K562 (cell line): Measurements from ENCODE around the gene UHMK1. TPM values are rescaled to one million over a fixed set of nuclear protein-coding genes. Genes with fewer than 3 reads are reported as not detected.

Experiments
- CBX8 ChIP-seq: fragments of 200-600 bp; sonication (generic); IDR thresholded peaks from 2 replicates; pipeline ENCODE4 v1.6.1; 2012; ENCODE audit warnings: borderline replicate concordance, mixed run types, low read depth, mild to moderate bottlenecking, moderate library complexity, mixed read lengths, low read length, control low read depth, inconsistent platforms; ENCODE audit not compliant: poor library complexity, severe bottlenecking; ENCODE audit errors: extremely low read depth
- CHD1 ChIP-seq: fragments of 200-600 bp; sonication (generic); IDR thresholded peaks from one replicate; pipeline ENCODE4 v1.6.1; 2012; ENCODE audit warnings: mild to moderate bottlenecking, moderate library complexity, low read length, inconsistent platforms
- COPS2 ChIP-seq: fragments of 450-650 bp; conservative IDR thresholded peaks from 2 replicates; pipeline ENCODE4 v1.6.1; 2016; ENCODE audit warnings: mild to moderate bottlenecking, moderate library complexity
- DPF2 ChIP-seq: fragments of 450-650 bp; IDR thresholded peaks from 2 replicates; pipeline ENCODE4 v1.6.1; 2016
- ELF1 ChIP-seq: fragments of 200-800 bp; sonication (Bioruptor generic); IDR thresholded peaks from 2 replicates; pipeline ENCODE4 v1.6.1; 2016; ENCODE audit warnings: missing genetic modification characterization, missing compliant biosample characterization
- ETS1 ChIP-seq: conservative IDR thresholded peaks from 2 replicates; pipeline ENCODE4 v1.6.1; 2011; ENCODE audit warnings: low read depth, mild to moderate bottlenecking, low read length; ENCODE audit not compliant: control insufficient read depth
- HDAC2 ChIP-seq: fragments of 450-650 bp; IDR thresholded peaks from 2 replicates; pipeline ENCODE4 v1.6.1; 2016; ENCODE audit warnings: mild to moderate bottlenecking
- KLF10 ChIP-seq: fragments of 250-450 bp; sonication (Bioruptor Pico); IDR thresholded peaks from 2 replicates; pipeline ENCODE4 v1.6.1; 2021; ENCODE audit warnings: matching md5 sums
- NR0B1 ChIP-seq: fragments of 450-650 bp; IDR thresholded peaks from one replicate; pipeline ENCODE4 v1.6.1; 2018; ENCODE audit warnings: mild to moderate bottlenecking, moderate library complexity; ENCODE audit not compliant: partially characterized antibody
- POLR3G ChIP-seq: IDR thresholded peaks from 2 replicates; pipeline ENCODE4 v1.6.1; 2011; ENCODE audit not compliant: insufficient read length, insufficient replicate concordance; ENCODE audit errors: extremely low read depth
- RBM15 ChIP-seq: fragments of 200-400 bp; formaldehyde crosslinking; IDR thresholded peaks from 2 replicates; pipeline ENCODE4 v1.6.1; 2018; ENCODE audit warnings: mild to moderate bottlenecking, low read length, moderate library complexity; ENCODE audit not compliant: insufficient read depth
- RBM39 ChIP-seq: fragments of 200-400 bp; formaldehyde crosslinking; optimal IDR thresholded peaks from 2 replicates; pipeline ENCODE3; 2018; ENCODE audit warnings: low read depth, low read length
- U2AF2 ChIP-seq: fragments of 200-400 bp; formaldehyde crosslinking; optimal IDR thresholded peaks from 2 replicates; pipeline ENCODE3; 2017; ENCODE audit warnings: low read depth, mild to moderate bottlenecking, low read length
- ZBTB17 ChIP-seq: fragments of 450-650 bp; formaldehyde crosslinking; IDR thresholded peaks from 2 replicates; pipeline ENCODE4 v1.4.0; 2020; ENCODE audit warnings: mild to moderate bottlenecking
- ZNF395 ChIP-seq: fragments of 200-800 bp; sonication (Bioruptor generic); IDR thresholded peaks from 2 replicates; pipeline ENCODE4 v1.6.1; 2017; ENCODE audit warnings: missing genetic modification characterization, missing compliant biosample characterization
- ZNF431 ChIP-seq: sonication (generic); formaldehyde crosslinking; IDR thresholded peaks from 2 replicates; pipeline ENCODE4 v1.8.0; 2022; ENCODE audit warnings: mild to moderate bottlenecking, missing genetic modification reagents
- ZNF436 ChIP-seq: fragments of 250-450, 450-650 bp; sonication (Bioruptor Pico); formaldehyde crosslinking; IDR thresholded peaks from 2 replicates; pipeline ENCODE4 v1.7.0; 2020; ENCODE audit warnings: mild to moderate bottlenecking
- ZNF507 ChIP-seq: conservative IDR thresholded peaks from 2 replicates; pipeline ENCODE4 v1.6.1; 2017; ENCODE audit warnings: missing genetic modification characterization, missing compliant biosample characterization
- ZNF639 ChIP-seq, 2 experiments: fragments of 200-800 bp in 1 of 2; sonication (Bioruptor generic) in 1 of 2; sonication (generic) in 1 of 2; formaldehyde crosslinking in 1 of 2; IDR thresholded peaks in 1 of 2; conservative IDR thresholded peaks in 1 of 2; 2 replicates each; pipeline versions ENCODE4 v1.5.0 to v1.6.1; 2016 to 2020; ENCODE audit warnings: missing compliant biosample characterization in 1 of 2, missing genetic modification characterization in 1 of 2, missing genetic modification reagents in 1 of 2
- ZNF740 ChIP-seq, 3 experiments: fragments of 200-800 bp in 1 of 3; sonication (Bioruptor generic) in 1 of 3; sonication (generic) in 1 of 3; formaldehyde crosslinking in 1 of 3; IDR thresholded peaks; 2 replicates each; pipeline versions ENCODE4 v1.6.1 to v1.8.0; 2016 to 2022; ENCODE audit warnings: mild to moderate bottlenecking in 2 of 3, missing compliant biosample characterization in 2 of 3, missing genetic modification characterization in 2 of 3, missing genetic modification reagents in 1 of 3
- ZNF780A ChIP-seq: fragments of 250-450 bp; sonication (Bioruptor Pico); IDR thresholded peaks from 2 replicates; pipeline ENCODE4 v1.5.0; 2021; ENCODE audit warnings: mild to moderate bottlenecking
- polyA plus RNA-seq, 8 experiments: library from polyadenylated mRNA; depleted of rRNA in 4 of 8; stranded (reverse) in 5 of 8; unstranded in 3 of 8; fragments of >200 nt; fragmentation: Nextera tagmentation in 2 of 8; fragmentation: Illumina TruSeq in 1 of 8; extraction: Ambion mirVana in 2 of 8; extraction: Trizol in 1 of 8; gene quantifications; 2 replicates each; pipeline versions ENCODE4 v1.2.1 to v1.2.3, GENCODE V29; 2011 to 2014; ENCODE audit warnings: inconsistent platforms in 1 of 8, missing spikeins in 1 of 8
- total RNA-seq, 7 experiments: library from RNA; depleted of rRNA in 6 of 7; stranded (reverse); fragments of >200 nt in 6 of 7; fragmentation: Illumina TruSeq in 2 of 7; extraction: Trizol in 2 of 7; gene quantifications; 2 replicates each; pipeline versions ENCODE4 v1.2.1 to v1.2.3, GENCODE V29; 2011 to 2021; ENCODE audit warnings: low replicate concordance in 1 of 7

The UHMK1 gene
- total and polyA plus RNA-seq, 9 of the 15 experiments (the other 6 are each of a cell fraction or from before 2014, with no cell fraction given): 13.1 to 72.4 (median 38.3) TPM

- no peak for TF ChIP-seq ZBTB17 (CRISPR knock-in tag)
- TF ChIP-seq ZNF507 (tag): no peak
- TF ChIP-seq ZNF780A: no peak
- TF ChIP-seq ZNF436: no peak
- no peak for TF ChIP-seq ZNF395 (CRISPR knock-in tag)
- TF ChIP-seq RBM39: no peak
- peak; percentile 72; the same call in 1 of the 2 replicates for TF ChIP-seq DPF2
- TF ChIP-seq CHD1: no peak
- no peak for TF ChIP-seq KLF10
- TF ChIP-seq RBM15: no peak
- no peak for TF ChIP-seq ZNF639 (CRISPR knock-in tag; conservative IDR thresholded peaks at IDR 0.05 in 1 of 2, IDR thresholded peaks at IDR 0.05 in 1 of 2)
- TF ChIP-seq NR0B1: no peak
- TF ChIP-seq HDAC2: no peak
- no peak for TF ChIP-seq ELF1 (tag)
- no peak for TF ChIP-seq ZNF431 (CRISPR knock-in tag)
- no peak for TF ChIP-seq COPS2
- TF ChIP-seq ETS1: no peak
- TF ChIP-seq CBX8: no peak
- no peak for TF ChIP-seq ZNF740 (CRISPR knock-in tag; IDR thresholded peaks at IDR 0.05)
- TF ChIP-seq ZNF740 (tag; IDR thresholded peaks at IDR 0.05): no peak
- no peak for TF ChIP-seq POLR3G
- TF ChIP-seq U2AF2: no peak
Observed at GRCh38 chr1:162564762-162565218, 67.2 kb downstream of the UHMK1 start (continued).
